Measurements from ENCODE around the gene MAGI2. TPM values are rescaled to one million over a fixed set of nuclear protein-coding genes. Genes with fewer than 3 reads are reported as not detected.

MAGI2 gene
- total RNA-seq, 1 donor from 2014 or later = 11.4 TPM

GRCh38 chr7:79339208-79339925 lies 114.1 kb downstream of the MAGI2 start:
- no peaks in the 10 kb centered on the region for H3K36me3 Mint-ChIP-seq (ENCODE audit: insufficient read depth)
- no peak for TF ChIP-seq CTCF (IDR thresholded peaks at IDR 0.05; ENCODE audit: unreplicated experiment)
- H3K4me1 Mint-ChIP-seq (ENCODE audit: low read depth) = no peaks in the 10 kb centered on the region
- H3K27me3 Mint-ChIP-seq = no peaks in the 10 kb centered on the region
- H3K27ac Mint-ChIP-seq = no peak overlapping the region
- no peaks in the 10 kb centered on the region for H3K9me3 Mint-ChIP-seq (ENCODE audit: low read depth)
- no peak overlapping the region for H3K4me3 Mint-ChIP-seq (ENCODE audit: low read depth)
- DNase-seq (ENCODE audit: low spot score, unreplicated experiment) = no peak

- Mint-ChIP-seq H3K4me1 (ENCODE audit: low read depth) (no peaks in the 10 kb centered on the region), H3K36me3 (ENCODE audit: insufficient read depth) (no peaks in the 10 kb centered on the region), H3K27me3 (no peaks in the 10 kb centered on the region), H3K27ac (no peak overlapping the region), H3K4me3 (ENCODE audit: low read depth) (no peak overlapping the region), H3K9me3 (ENCODE audit: low read depth) (no peaks in the 10 kb centered on the region)
- TF ChIP-seq CTCF (IDR thresholded peaks at IDR 0.05; ENCODE audit: unreplicated experiment) = no peak
- no peak for DNase-seq (ENCODE audit: low spot score, unreplicated experiment)
These were observed 115.8 kb downstream of the MAGI2 start for GRCh38 chr7:79337717-79338116.

GRCh38 chr7:79334841-79335240 lies 118.6 kb downstream of the MAGI2 start:
- Mint-ChIP-seq H3K4me1 (ENCODE audit: low read depth) (no peaks in the 10 kb centered on the region), H3K36me3 (ENCODE audit: insufficient read depth) (no peaks in the 10 kb centered on the region), H3K27ac (no peak overlapping the region), H3K9me3 (ENCODE audit: low read depth) (no peaks in the 10 kb centered on the region), H3K4me3 (ENCODE audit: low read depth) (no peak overlapping the region), H3K27me3 (no peaks in the 10 kb centered on the region)
- no peak for TF ChIP-seq CTCF (IDR thresholded peaks at IDR 0.05; ENCODE audit: unreplicated experiment)
- no peak for DNase-seq (ENCODE audit: low spot score, unreplicated experiment)

GRCh38 chr7:79334334-79334733 lies 119.1 kb downstream of the MAGI2 start:
- H3K27me3 Mint-ChIP-seq = no peaks in the 10 kb centered on the region
- no peaks in the 10 kb centered on the region for H3K4me1 Mint-ChIP-seq (ENCODE audit: low read depth)
- no peaks in the 10 kb centered on the region for H3K9me3 Mint-ChIP-seq (ENCODE audit: low read depth)
- TF ChIP-seq CTCF (IDR thresholded peaks at IDR 0.05; ENCODE audit: unreplicated experiment) = no peak
- no peak overlapping the region for H3K27ac Mint-ChIP-seq
- no peak for DNase-seq (ENCODE audit: low spot score, unreplicated experiment)
- H3K4me3 Mint-ChIP-seq (ENCODE audit: low read depth) = no peak overlapping the region
- no peaks in the 10 kb centered on the region for H3K36me3 Mint-ChIP-seq (ENCODE audit: insufficient read depth)

- Mint-ChIP-seq H3K9me3 (ENCODE audit: low read depth) (no peaks in the 10 kb centered on the region), H3K4me1 (ENCODE audit: low read depth) (no peaks in the 10 kb centered on the region), H3K4me3 (ENCODE audit: low read depth) (no peak overlapping the region), H3K27ac (no peak overlapping the region), H3K27me3 (no peaks in the 10 kb centered on the region), H3K36me3 (ENCODE audit: insufficient read depth) (no peaks in the 10 kb centered on the region)
- TF ChIP-seq CTCF (IDR thresholded peaks at IDR 0.05; ENCODE audit: unreplicated experiment) = no peak
- DNase-seq (ENCODE audit: low spot score, unreplicated experiment) = no peak
These were observed 121.4 kb downstream of the MAGI2 start for GRCh38 chr7:79332091-79332490.
